Heart left ventricle (tissue), 13 donors: ENCODE measurements around the gene DMWD.

Source experiments
- POLR2A ChIP-seq, 2 donors: fragments of 450-650 bp; IDR thresholded peaks; one replicate each; pipeline ENCODE4 v1.6.1; 2017; ENCODE audit warnings: antibody characterized with exemption in 2 of 2, mild to moderate bottlenecking in 2 of 2, moderate library complexity in 2 of 2
- TF ChIP-seq, protein P1 (sequence below), 12 donors: fragments of 200-600 bp; sonication (generic) in 4 of 12; IDR thresholded peaks; one replicate each; pipeline versions ENCODE4 v1.5.0 to v1.8.0; 2018 to 2022; ENCODE audit warnings: antibody characterized with exemption in 12 of 12, mild to moderate bottlenecking in 5 of 12
- donor health status: ischemic (EF 13 %, LVEDD 7.1; RV severe dilation, severe dysfunction).
- donor health status: DM: no; HTN: yes; CAD: no.
- donor health status: DM: no; HTN: no; CAD: no.
- donor health status: ischemic (EF 25% LVEDD 6.9; RV normal size, moderate dysfunction).
- donor health status: ischemic (EF 25% LVEDD 5.7; RV mildly dilated, moderate dysfunction).
- donor health status: ischemic (EF 35%, LVEDD 5.7; RV mildly dilated, moderate dysfunction).
- donor health status: nonischemic (EF 11% LVEDD 7.7; RV severe dilation, severe dysfunction).
- donor health status: DM: yes; HTN: yes; CAD: no.
- donor health status: PGD.
- donor health status: ischemic (EF 29% LVEDD 5.4; RV normal size, mild dysfunction).
- donor health status: nonischemic (EF 23%, LVEDD 6.1; RV moderate dilation, normal function).

DNA sequence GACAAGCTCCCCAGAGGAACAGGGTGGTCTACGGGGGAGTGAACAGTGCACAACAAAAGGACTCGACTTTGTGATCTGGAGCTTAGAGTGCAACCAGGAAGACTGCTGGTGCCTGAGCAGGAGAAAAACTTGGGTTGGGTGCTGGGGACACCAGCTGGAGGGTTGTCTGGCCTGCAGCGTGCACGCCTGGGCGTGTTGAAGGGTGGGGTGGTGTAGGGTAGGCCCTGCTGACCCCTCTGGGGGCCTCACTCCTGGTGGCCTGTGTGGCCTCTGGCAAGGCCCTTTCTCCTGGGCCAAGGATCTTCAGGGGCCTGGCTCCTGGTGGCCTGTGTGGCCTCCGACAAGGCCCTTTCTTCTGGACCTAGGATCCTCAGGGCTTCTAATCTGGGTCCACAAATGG, 27.1 kb upstream of the DMWD start:
- TF ChIP-seq POLR2A (IDR thresholded peaks at IDR 0.05): no peak
- TF ChIP-seq, protein P1, sequence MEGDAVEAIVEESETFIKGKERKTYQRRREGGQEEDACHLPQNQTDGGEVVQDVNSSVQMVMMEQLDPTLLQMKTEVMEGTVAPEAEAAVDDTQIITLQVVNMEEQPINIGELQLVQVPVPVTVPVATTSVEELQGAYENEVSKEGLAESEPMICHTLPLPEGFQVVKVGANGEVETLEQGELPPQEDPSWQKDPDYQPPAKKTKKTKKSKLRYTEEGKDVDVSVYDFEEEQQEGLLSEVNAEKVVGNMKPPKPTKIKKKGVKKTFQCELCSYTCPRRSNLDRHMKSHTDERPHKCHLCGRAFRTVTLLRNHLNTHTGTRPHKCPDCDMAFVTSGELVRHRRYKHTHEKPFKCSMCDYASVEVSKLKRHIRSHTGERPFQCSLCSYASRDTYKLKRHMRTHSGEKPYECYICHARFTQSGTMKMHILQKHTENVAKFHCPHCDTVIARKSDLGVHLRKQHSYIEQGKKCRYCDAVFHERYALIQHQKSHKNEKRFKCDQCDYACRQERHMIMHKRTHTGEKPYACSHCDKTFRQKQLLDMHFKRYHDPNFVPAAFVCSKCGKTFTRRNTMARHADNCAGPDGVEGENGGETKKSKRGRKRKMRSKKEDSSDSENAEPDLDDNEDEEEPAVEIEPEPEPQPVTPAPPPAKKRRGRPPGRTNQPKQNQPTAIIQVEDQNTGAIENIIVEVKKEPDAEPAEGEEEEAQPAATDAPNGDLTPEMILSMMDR (IDR thresholded peaks at IDR 0.05): no peak
